ENCODE results near the gene GIPC2.

DNA sequence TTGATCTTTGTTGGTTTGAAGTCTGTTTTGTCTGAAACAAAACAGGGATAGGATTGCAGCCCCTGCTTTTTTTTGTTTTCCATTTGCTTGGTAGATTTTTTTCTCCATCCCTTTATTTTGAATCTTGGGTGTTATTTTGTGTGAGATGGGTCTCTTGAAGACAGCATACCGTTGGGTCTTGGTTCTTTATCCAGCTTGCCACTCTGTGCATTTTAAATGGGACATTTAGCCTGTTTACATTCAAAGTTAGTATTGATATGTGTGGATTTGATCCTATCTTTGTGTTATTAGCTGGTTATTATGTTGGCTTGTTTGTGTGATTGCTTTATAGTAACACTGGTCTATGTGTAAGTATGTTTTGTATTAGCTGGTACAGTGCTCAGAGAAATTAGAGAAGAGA is 40.9 kb downstream of the GIPC2 start:
- TF ChIP-seq RCOR1 (IDR thresholded peaks at IDR 0.05; ENCODE audit: low read depth, low read length) (no peak), ZFP36 (IDR thresholded peaks at IDR 0.05; ENCODE audit: borderline replicate concordance, partially characterized antibody) (no peak), CTCF (IDR thresholded peaks at IDR 0.05) (no peak), POLR2A (IDR thresholded peaks at IDR 0.05; ENCODE audit: low read length) (no peak), MYC (IDR thresholded peaks at IDR 0.05; ENCODE audit: borderline replicate concordance, low read length) (no peak), SREBF2 (IDR thresholded peaks at IDR 0.05) (no peak), CEBPB (IDR thresholded peaks at IDR 0.05) (no peak)
